SJCRH30 (cell line): ENCODE results near the gene PCDHA1. TPM values are rescaled to one million over a fixed set of nuclear protein-coding genes. Genes with fewer than 3 reads are reported as not detected.
A peak's percentile ranks its signal among the peaks of the same experiment; 100 is the strongest.

Source experiments
- DNase-seq, 2 experiments: peaks; one replicate each; pipeline ENCODE4 v3.0.0-alpha.2; 2015 to 2020
- H3K27ac ChIP-seq: fragments of 250-450 bp; sonication (Bioruptor Pico); 2 replicates; pipeline ENCODE4 v1.5.1; 2020; ENCODE audit warnings: mild to moderate bottlenecking, moderate library complexity
- H3K27me3 ChIP-seq: fragments of 250-450 bp; sonication (Bioruptor Pico); 2 replicates; pipeline ENCODE4 v1.5.1; 2020; ENCODE audit warnings: mild to moderate bottlenecking, moderate library complexity
- H3K36me3 ChIP-seq: fragments of 250-450 bp; sonication (Bioruptor Pico); 2 replicates; pipeline ENCODE4 v1.5.1; 2020; ENCODE audit warnings: mild to moderate bottlenecking, moderate library complexity
- H3K4me1 ChIP-seq: fragments of 250-450 bp; sonication (Bioruptor Pico); 2 replicates; pipeline ENCODE4 v1.5.1; 2020; ENCODE audit warnings: mild to moderate bottlenecking, moderate library complexity
- H3K4me3 ChIP-seq: fragments of 250-450 bp; sonication (Bioruptor Pico); 2 replicates; pipeline ENCODE4 v1.5.1; 2020; ENCODE audit warnings: mild to moderate bottlenecking, moderate library complexity
- H3K9me3 ChIP-seq: fragments of 250-450 bp; sonication (Bioruptor Pico); replicated peaks from 2 replicates; pipeline ENCODE4 v1.5.1; 2020; ENCODE audit warnings: mild to moderate bottlenecking, moderate library complexity
- total RNA-seq: library from RNA; depleted of rRNA; stranded (reverse); fragments of >200 nt; shearing (Covaris generic); gene quantifications from 2 replicates; pipeline ENCODE4 v1.2.3, GENCODE V29; 2014

The PCDHA1 gene
- total RNA-seq, 1 experiment from 2014 or later: not detected

DNA sequence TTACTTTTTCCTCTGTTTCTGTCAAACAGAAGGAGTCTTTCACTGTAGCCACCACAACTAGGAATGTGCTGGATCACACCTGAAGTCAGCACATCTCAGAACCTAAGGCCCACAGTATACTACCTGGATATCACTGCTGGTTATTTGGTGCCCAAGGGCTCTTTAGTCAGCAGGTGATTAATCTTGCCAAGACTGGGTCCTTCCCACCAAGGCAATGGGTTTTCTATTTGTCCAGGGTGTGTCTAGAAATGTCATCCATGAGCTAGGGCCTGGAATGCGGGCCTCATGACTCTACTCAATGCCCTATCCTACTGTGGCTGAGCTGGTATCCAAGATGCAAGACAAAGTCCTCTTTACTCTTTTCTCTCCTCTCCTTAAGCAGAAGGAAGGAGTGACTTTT lies 130.4 kb downstream of the PCDHA1 start:
- H3K9me3 ChIP-seq: no peaks in the 10 kb centered on the region
- H3K36me3 ChIP-seq: no peaks in the 10 kb centered on the region
- H3K4me3 ChIP-seq: no peak overlapping the region
- no peaks in the 10 kb centered on the region for H3K4me1 ChIP-seq
- no peak for DNase-seq
- no peak overlapping the region for H3K27ac ChIP-seq
- H3K27me3 ChIP-seq: no peaks in the 10 kb centered on the region

DNA sequence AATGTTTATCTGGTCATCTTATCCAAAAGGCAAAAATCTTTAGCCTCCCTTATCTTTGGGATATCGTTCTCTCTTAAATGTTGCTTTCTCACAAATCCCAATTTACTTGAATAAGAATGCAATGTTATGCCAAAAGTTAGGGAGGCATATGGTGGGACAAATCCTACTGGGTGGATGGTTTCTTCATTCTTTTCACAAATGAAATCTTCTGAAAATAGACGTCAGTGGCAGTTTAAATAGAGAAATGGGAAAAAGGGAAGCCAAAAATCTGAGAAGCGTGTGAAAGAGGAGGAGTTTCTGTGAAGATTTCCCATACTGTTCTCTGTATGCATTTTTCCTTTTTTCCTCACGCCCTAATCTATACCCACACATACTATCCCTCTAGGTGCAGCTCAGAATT lies 137.7 kb downstream of the PCDHA1 start:
- H3K27ac ChIP-seq: no peak overlapping the region
- H3K27me3 ChIP-seq: no peaks in the 10 kb centered on the region
- H3K4me3 ChIP-seq: no peak overlapping the region
- no peak for DNase-seq
- no peaks in the 10 kb centered on the region for H3K4me1 ChIP-seq
- H3K36me3 ChIP-seq: no peaks in the 10 kb centered on the region
- H3K9me3 ChIP-seq: no peaks in the 10 kb centered on the region

DNA sequence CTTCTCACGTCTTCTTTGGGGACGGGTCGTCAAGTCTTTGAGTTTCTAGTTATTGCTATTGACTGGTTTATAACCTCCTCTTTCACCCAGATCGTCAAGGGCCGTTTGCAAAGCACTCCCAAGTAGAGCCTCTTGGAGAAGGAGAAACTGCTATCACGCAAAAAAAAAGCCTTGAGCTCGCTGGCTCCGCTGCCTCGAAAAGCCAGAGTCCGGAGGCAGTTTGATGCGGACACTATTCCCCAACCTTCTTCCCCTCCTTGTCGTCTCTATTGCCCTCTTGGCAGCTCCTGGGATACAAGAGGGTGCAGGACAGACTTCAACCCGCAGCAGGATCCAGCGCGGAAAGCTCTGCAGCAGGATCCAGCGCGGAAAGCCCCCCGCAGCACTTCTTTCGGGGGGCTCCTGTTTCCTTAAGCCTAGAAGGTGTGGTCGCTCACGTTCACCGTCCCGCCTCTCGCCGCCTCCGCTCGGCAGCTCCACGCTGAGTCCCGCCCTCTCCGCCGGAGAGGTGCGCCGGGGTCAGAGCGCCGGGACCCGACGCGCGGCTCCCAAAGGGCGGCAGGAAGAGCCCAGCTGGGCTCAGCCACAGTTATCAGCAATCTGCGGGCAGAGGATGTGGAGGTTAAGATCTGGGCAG lies 140.0 kb downstream of the PCDHA1 start, which contains the start of gene PCDHAC1:
TSS of gene PCDHAC1 (plus strand) at position 494 of the 637 bp plus-strand sequence. CDS start 594 bp downstream, outside the sequence.
- H3K4me1 ChIP-seq: no peaks in the 10 kb centered on the region
- no peak for DNase-seq
- H3K36me3 ChIP-seq: no peaks in the 10 kb centered on the region
- no peak within 1 kb of the TSS for H3K4me3 ChIP-seq
- no peaks in the 10 kb centered on the region for H3K9me3 ChIP-seq
- H3K27ac ChIP-seq: no peak within 1 kb of the TSS
- no peaks in the 10 kb centered on the region for H3K27me3 ChIP-seq

DNA sequence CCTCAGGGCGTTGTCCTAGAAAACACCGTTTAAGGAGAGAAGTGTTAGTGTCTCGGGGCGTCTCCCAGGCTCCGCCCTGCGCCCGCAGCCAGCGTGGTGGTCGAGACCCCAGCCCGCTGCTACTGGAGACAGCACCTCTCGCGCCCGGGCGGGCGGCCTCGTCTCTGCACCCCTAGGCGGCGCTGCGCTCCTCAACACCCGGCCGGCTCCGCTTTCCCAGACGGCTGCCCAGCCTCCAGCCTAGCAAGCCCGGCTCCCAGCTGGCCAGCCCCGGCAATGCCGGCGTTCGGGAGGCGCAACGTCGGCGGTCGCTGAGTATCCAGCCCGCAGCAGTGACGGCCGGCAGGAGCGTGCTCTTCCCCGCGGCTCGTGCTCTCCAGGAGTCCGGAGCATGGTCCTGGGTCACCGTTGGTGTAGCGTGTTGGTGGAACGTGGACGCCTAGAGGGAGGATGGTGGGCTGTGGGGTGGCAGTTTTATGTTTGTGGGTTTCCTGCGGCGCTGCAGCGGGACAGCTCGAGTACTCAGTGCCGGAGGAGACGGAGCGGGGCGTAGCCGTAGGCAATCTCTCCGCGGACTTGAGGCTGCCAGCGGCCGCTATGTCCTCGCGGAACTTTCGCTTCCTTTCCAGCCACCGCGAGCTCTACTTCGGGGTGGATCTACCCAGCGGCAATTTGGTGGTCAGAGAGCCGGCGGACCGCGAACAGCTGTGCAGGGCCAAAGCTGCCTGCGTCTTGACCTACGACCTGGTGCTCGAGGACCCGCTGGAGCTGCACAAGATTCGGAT lies 140.7 kb downstream of the PCDHA1 start:
- H3K27ac ChIP-seq: no peak overlapping the region
- no peaks in the 10 kb centered on the region for H3K27me3 ChIP-seq
- H3K4me3 ChIP-seq: no peak overlapping the region
- H3K9me3 ChIP-seq: no peaks in the 10 kb centered on the region
- H3K36me3 ChIP-seq: no peaks in the 10 kb centered on the region
- H3K4me1 ChIP-seq: no peaks in the 10 kb centered on the region
- no peak for DNase-seq

GRCh38 chr5:140927228-140927573 lies 141.3 kb downstream of the PCDHA1 start:
- Histone ChIP-seq H3K27ac (no peak overlapping the region), H3K9me3 (no peaks in the 10 kb centered on the region), H3K36me3 (no peaks in the 10 kb centered on the region), H3K4me3 (no peak overlapping the region), H3K4me1 (no peaks in the 10 kb centered on the region), H3K27me3 (no peaks in the 10 kb centered on the region)
- DNase-seq: no peak

- DNase-seq: peak in 1 of 2 experiments; percentile 4
- Histone ChIP-seq H3K9me3 (no peaks in the 10 kb centered on the region), H3K27me3 (no peaks in the 10 kb centered on the region; the same call in 1 of the 2 replicates), H3K4me3 (no peak overlapping the region), H3K4me1 (no peaks in the 10 kb centered on the region), H3K27ac (no peak overlapping the region), H3K36me3 (no peaks in the 10 kb centered on the region)
Measured at GRCh38 chr5:140934964-140935606, 149.1 kb downstream of the PCDHA1 start.

GRCh38 chr5:140946578-140946977 lies 160.6 kb downstream of the PCDHA1 start:
- no peak overlapping the region for H3K4me3 ChIP-seq
- no peaks in the 10 kb centered on the region for H3K4me1 ChIP-seq
- no peak for DNase-seq
- no peaks in the 10 kb centered on the region for H3K9me3 ChIP-seq
- H3K27ac ChIP-seq: no peak overlapping the region
- H3K27me3 ChIP-seq: 0 out of 2 replicates have a peak, but pooled peaks cover 3% of the 10 kb centered on the region
- no peaks in the 10 kb centered on the region for H3K36me3 ChIP-seq

DNA sequence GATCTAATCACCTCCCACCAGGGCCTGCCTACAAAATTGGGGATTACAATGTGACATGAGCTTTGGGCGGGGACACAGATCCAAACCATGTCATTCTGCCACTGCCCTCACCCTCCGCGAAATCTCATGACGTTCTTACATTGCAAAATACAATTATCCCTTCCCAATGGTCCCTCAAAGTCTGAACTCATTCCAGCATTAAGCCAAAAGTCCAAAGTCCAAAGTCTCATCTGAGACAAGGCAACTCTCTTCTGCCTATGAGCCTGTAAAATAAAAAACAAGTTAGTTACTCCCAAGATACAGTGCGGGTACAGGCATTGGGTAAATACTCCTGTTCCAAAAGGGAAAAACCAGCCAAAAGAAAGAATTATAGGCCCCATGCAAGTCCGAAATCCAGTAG lies 165.7 kb downstream of the PCDHA1 start:
- no peak for DNase-seq

GRCh38 chr5:140953234-140953633 lies 167.3 kb downstream of the PCDHA1 start:
- H3K27ac ChIP-seq: no peak overlapping the region
- DNase-seq: no peak
- H3K27me3 ChIP-seq: 0 out of 2 replicates have a peak, but pooled peaks cover 2% of the 10 kb centered on the region
- H3K36me3 ChIP-seq: no peaks in the 10 kb centered on the region
- H3K4me3 ChIP-seq: no peak overlapping the region
- no peaks in the 10 kb centered on the region for H3K4me1 ChIP-seq
- no peaks in the 10 kb centered on the region for H3K9me3 ChIP-seq

More for the DNA sequence above, 165.7 kb downstream of the PCDHA1 start:
- Histone ChIP-seq H3K9me3 (no peaks in the 10 kb centered on the region), H3K36me3 (no peaks in the 10 kb centered on the region), H3K27me3 (0 out of 2 replicates have a peak, but pooled peaks cover 3% of the 10 kb centered on the region), H3K27ac (no peak overlapping the region), H3K4me1 (no peaks in the 10 kb centered on the region), H3K4me3 (no peak overlapping the region)

- DNase-seq: no peak
- H3K4me3 ChIP-seq: no peak overlapping the region
- no peaks in the 10 kb centered on the region for H3K9me3 ChIP-seq
- no peaks in the 10 kb centered on the region for H3K36me3 ChIP-seq
- no peak overlapping the region for H3K27ac ChIP-seq
- H3K4me1 ChIP-seq: no peaks in the 10 kb centered on the region
- H3K27me3 ChIP-seq: no peaks in the 10 kb centered on the region
Measured at GRCh38 chr5:140962190-140962589, 176.2 kb downstream of the PCDHA1 start.

GRCh38 chr5:140964356-140964755 lies 178.4 kb downstream of the PCDHA1 start:
- H3K4me3 ChIP-seq: no peak overlapping the region
- H3K4me1 ChIP-seq: no peaks in the 10 kb centered on the region
- no peaks in the 10 kb centered on the region for H3K27me3 ChIP-seq
- DNase-seq: no peak
- no peaks in the 10 kb centered on the region for H3K9me3 ChIP-seq
- H3K36me3 ChIP-seq: no peaks in the 10 kb centered on the region
- no peak overlapping the region for H3K27ac ChIP-seq

DNA sequence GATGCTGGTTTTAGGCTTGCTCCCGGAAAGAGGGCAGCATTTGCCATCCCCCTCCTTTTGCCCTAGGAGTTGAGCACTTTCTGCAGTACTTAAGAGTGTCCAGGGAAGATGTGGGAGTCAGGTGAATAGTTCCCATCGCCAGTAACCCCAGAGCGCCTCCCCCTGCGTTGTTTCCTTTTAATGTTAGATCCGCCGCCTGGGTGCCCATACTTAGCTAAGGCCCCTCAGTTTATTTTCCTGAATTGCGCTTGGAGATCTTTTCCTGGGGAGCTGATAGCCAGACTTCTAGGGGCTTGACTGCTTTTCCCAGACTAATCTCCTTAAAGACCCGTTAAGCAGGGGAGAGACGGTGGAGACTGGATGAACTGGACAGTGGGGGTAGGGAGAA lies 180.0 kb downstream of the PCDHA1 start:
- no peak for DNase-seq
- H3K9me3 ChIP-seq: no peaks in the 10 kb centered on the region
- no peaks in the 10 kb centered on the region for H3K4me1 ChIP-seq
- H3K4me3 ChIP-seq: no peak overlapping the region
- H3K36me3 ChIP-seq: no peaks in the 10 kb centered on the region
- H3K27me3 ChIP-seq: no peaks in the 10 kb centered on the region
- H3K27ac ChIP-seq: no peak overlapping the region

DNA sequence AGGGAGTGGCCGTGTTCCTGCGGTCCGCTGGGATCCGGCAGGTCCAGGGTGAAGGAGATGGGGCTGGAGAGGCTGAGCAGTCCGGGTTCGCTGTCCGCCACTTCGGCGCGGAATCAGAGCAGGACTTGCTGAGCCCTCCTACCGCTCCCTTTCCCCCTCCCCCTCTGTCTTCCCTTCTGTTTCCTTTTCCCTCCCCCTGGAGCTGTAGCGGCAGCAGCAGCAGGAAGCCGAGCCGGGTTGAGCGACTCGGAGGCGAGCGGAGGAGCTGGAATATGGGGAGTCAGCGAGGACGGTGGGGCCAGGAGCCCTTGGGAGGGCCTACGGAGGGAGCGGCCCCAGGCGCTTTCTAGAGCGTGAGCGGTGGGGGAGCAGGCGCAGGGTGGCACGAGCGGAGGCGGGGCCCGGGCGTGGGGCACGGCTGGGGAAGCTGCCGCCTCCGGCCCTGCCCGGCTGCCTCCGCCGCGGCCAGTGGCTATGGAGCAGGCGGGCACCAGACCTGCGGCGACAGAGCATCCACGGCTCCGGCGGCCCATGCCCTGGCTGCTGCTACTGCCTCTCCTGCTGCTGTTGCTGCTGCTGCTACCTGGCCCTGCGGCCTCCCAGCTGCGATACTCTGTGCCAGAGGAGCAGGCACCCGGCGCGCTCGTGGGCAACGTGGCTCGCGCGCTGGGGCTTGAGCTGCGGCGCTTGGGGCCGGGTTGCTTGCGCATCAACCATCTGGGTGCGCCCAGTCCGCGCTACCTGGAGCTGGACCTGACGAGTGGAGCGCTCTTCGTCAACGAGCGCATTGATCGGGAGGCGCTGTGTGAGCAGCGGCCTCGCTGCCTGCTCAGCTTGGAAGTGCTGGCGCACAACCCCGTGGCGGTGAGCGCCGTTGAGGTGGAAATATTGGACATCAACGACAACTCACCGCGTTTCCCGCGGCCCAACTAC lies 180.6 kb downstream of the PCDHA1 start, which contains the start of gene PCDHAC2:
TSS of gene PCDHAC2 (plus strand) at position 184 of the 933 bp plus-strand sequence. CDS start at position 475, 291 bp downstream.
- Histone ChIP-seq H3K4me1 (no peaks in the 10 kb centered on the region), H3K27ac (no peak within 1 kb of the TSS), H3K36me3 (no peaks in the 10 kb centered on the region), H3K9me3 (no peaks in the 10 kb centered on the region), H3K27me3 (no peaks in the 10 kb centered on the region), H3K4me3 (no peak within 1 kb of the TSS)
- no peak for DNase-seq

DNA sequence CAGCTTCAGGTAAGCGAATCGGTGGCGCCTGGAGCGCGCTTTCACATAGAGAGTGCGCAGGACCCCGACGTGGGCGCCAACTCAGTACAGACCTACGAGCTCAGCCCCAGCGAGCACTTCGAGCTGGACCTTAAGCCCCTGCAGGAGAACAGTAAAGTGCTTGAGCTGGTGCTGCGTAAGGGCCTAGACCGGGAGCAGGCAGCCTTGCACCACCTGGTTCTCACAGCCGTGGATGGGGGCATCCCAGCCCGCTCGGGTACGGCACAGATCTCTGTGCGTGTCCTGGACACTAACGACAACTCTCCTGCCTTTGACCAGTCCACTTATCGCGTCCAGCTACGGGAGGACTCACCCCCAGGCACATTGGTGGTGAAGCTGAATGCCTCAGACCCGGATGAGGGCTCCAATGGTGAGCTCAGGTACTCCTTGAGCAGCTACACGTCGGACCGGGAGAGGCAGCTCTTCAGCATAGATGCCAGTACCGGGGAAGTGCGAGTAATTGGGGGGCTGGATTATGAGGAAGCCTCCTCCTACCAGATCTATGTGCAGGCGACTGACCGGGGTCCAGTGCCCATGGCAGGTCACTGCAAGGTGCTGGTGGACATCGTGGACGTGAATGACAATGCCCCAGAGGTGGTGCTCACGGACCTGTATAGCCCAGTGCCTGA lies 181.4 kb downstream of the PCDHA1 start:
- no peak for DNase-seq
- H3K27me3 ChIP-seq: no peaks in the 10 kb centered on the region
- H3K4me3 ChIP-seq: no peak overlapping the region
- no peaks in the 10 kb centered on the region for H3K9me3 ChIP-seq
- no peaks in the 10 kb centered on the region for H3K36me3 ChIP-seq
- H3K4me1 ChIP-seq: no peaks in the 10 kb centered on the region
- no peak overlapping the region for H3K27ac ChIP-seq
